ENCODE measurements around the gene TMEM121.
"Not testable (repeated sequence)": the region's sequence is repeated elsewhere in the genome, so short reads cannot be mapped to it uniquely, and the experiment has no call there.

TMEM121 gene

DNA sequence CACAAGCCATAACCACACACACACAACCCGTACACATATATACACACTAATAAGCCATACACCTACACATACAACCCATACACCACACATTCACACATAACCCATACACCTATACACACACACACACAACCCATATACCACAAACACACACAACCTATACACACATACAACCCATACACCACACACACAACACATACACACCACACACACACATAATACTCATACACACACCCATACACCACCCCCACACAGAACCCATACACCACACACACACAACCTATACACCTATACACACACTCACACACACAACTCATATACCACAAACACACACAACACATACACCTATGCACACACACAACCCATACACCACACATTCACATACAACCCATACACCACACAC lies 44.1 kb downstream of the TMEM121 start:
- DNase-seq (ENCODE audit: low read depth in 2 of 2), result no peak

DNA sequence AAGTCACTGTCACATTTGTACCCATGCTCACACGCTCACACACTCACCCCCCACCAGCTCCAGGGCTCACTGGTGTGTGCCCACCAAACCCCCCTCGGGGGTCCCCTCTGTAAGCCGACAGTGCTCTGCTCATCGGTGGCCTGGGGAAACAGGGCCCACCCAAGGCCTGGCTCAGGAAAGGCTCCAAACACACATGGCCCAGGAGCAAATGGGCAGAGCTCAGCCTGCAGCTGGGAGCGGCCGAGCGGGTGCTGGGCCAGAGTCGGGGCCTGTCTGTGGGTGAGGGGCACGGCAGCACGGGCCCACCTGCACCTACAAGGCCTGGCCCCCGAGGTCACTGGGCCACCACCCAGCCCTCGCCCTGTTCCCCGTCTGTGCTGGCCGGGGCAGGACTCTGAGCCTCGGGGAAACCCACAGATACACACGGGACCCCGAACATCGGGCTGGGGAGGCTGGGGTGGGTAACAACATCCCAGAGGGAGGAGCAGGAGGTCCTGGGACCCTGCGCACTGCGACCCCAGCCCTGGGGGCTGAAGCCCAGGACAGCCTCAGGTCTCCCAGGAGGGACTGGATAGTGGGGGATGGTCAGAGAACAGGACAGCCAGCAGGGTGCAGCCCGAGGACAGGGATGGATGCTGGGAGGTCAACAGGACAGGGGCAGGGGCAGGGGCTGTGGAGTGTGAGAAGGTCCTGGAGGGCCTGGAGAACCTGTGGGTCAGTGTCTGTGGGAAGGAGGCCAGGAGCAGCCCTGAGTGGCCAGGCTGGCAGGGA lies 45.0 kb downstream of the TMEM121 start:
- DNase-seq (ENCODE audit: low read depth in 2 of 2), result not testable (repeated sequence)

GRCh38 chr14:105572063-105572462 lies 45.7 kb downstream of the TMEM121 start:
- not testable (repeated sequence) for DNase-seq (ENCODE audit: low read depth in 2 of 2)

GRCh38 chr14:105573841-105574240 lies 47.5 kb downstream of the TMEM121 start:
- not testable (repeated sequence) for DNase-seq (ENCODE audit: low read depth in 2 of 2)

DNA sequence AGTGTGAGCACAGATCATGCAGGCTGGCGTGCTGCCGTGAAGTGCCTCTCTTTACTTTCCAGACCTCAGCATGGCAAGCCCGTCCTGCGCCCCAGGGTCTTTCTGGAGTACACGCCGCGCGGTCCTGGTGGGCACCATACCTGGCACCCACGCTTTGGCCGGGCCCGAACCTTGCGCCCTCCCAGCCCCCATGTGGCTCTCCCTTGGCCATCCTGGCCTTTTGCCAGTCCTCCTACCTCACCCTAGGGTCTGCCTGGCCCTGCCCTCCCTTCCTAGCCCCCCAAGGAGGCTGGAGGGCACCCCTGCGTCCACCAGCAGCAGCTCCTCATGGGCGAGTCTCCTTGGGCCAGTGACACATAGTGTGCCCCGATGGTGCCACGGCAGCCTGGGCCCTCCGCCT lies 48.0 kb downstream of the TMEM121 start:
- DNase-seq (ENCODE audit: low read depth in 2 of 2), result not testable (repeated sequence)

GRCh38 chr14:105575016-105575700 lies 48.8 kb downstream of the TMEM121 start:
- DNase-seq (ENCODE audit: low read depth in 2 of 2), result not testable (repeated sequence)

GRCh38 chr14:105576525-105577088 lies 50.2 kb downstream of the TMEM121 start:
- no peak for DNase-seq (ENCODE audit: low read depth in 2 of 2)

DNA sequence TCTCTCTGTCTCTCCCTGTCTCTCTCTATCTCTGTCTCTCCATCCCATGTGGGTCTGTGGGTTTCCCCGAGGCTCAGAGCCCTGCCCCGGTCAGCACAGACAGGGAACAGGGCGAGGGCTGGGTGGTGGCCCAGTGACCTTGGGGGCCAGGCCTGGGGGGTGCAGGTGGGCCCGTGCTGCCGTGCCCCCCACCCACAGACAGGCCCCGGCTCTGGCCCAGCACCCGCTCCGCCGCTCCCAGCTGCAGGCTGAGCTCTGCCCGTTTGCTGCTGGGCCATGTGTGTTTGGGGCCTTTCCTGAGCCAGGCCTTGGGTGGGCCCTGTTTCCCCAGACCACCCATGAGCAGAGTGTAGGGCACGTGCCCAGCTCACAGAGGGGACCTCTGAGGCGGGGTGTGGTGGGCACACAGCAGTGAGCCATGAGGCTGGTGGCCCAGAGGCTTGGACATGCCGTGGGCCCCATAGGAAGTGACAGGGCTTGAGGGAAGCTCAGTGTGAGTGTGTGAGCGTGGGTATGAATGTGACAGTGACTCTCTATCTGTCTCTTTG lies 51.0 kb downstream of the TMEM121 start:
- no peak for DNase-seq (ENCODE audit: low read depth in 2 of 2)

DNA sequence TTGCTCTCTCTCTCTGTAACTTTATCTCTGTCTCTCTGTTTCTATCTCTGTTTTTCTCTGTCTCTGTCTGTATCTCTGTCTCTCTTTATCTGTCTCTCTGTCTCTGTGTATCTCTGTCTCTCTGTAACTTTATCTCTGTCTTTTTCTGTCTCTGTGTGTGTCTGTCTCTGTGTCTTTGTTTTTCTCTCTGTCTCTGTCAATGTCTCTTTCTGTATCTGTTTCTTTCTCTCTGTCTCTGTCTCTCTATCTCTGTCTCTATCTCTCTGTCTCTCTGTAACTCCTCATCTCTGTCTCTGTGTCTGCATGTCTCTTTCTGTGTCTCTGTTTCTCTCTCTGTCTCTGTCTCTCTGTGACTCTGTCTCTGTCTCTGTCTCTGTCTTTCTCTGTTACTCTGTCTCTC lies 51.7 kb downstream of the TMEM121 start:
- no peak for DNase-seq (ENCODE audit: low read depth in 2 of 2)

DNA sequence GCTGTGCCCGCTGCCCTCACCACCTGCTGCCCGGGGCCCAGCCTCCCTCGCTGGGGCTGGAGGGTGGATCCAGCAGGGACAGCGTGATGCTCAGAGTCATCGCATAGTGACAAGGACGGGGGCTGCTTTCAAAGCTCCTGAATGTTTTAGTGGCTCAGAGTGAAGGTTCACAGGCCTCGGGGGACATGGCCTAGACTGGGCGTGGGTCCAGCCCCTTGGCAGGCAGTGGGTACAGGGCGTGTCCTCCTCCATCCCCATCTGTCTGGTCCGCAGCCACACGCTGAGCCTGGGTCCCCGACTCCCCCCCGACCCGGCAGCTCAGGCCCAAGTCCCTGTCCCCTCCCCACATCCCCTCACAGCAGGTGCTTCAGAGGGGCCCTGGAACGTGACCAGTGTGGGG lies 52.8 kb downstream of the TMEM121 start:
- not testable (repeated sequence) for DNase-seq (ENCODE audit: low read depth in 2 of 2)
